Muscle of arm (tissue), 12 donors: ENCODE data around the gene CBR3. TPM values are rescaled to one million over a fixed set of nuclear protein-coding genes. Genes with fewer than 3 reads are reported as not detected.

Experiments
- DNase-seq: peaks from one replicate; pipeline ENCODE4 v3.0.0-alpha.2; 2013
- polyA plus RNA-seq, 12 donors: library from polyadenylated mRNA; unstranded; fragments of 120-200 nt; gene quantifications; one replicate each; pipeline ENCODE4 v1.2.1, GENCODE V29; 2013; ENCODE audit not compliant: insufficient read length in 12 of 12

CBR3 gene
- polyA plus RNA-seq, 12 donors, result 2.0 to 3.6 (median 2.5) TPM; not detected in 2

- DNase-seq, result no peak
Measured at GRCh38 chr21:36178349-36178748, 43.5 kb downstream of the CBR3 start.

- DNase-seq, result no peak
Measured at GRCh38 chr21:36179145-36179544, 44.3 kb downstream of the CBR3 start.

- no peak for DNase-seq
Measured at GRCh38 chr21:36180963-36181362, 46.1 kb downstream of the CBR3 start.

GRCh38 chr21:36183144-36183795 is 48.4 kb downstream of the CBR3 start:
- DNase-seq, result no peak

GRCh38 chr21:36184545-36184944 is 49.7 kb downstream of the CBR3 start:
- no peak for DNase-seq

GRCh38 chr21:36185523-36185922 is 50.6 kb downstream of the CBR3 start:
- DNase-seq, result no peak

- DNase-seq, result no peak
Measured at GRCh38 chr21:36186081-36186480, 51.2 kb downstream of the CBR3 start.

GRCh38 chr21:36186506-36187399 is 51.9 kb downstream of the CBR3 start:
- no peak for DNase-seq

GRCh38 chr21:36188081-36188681 is 53.3 kb downstream of the CBR3 start:
- DNase-seq, result no peak

- DNase-seq, result no peak
Measured at GRCh38 chr21:36188937-36189336, 54.1 kb downstream of the CBR3 start.

GRCh38 chr21:36190736-36191135 is 55.9 kb downstream of the CBR3 start:
- no peak for DNase-seq

- DNase-seq, result no peak
Measured at GRCh38 chr21:36193200-36193599, 58.3 kb downstream of the CBR3 start.

GRCh38 chr21:36194024-36194423 is 59.1 kb downstream of the CBR3 start:
- DNase-seq, result no peak

GRCh38 chr21:36195613-36196012 is 60.7 kb downstream of the CBR3 start:
- no peak for DNase-seq

Other genes with a start within 250 kb of the CBR3 start
- gene SETD4, start 74.6 kb upstream of the CBR3 start, polyA plus RNA-seq, result 10 to 100 TPM in 11 of 12 donors, not detected in 1; 14.9 to 28.7 (median 18.5) TPM
- 10 to 100 TPM in 11 of 12 donors, not detected in 1; 11.4 to 24.2 (median 20.7) TPM for gene CBR1, start 65.1 kb upstream of the CBR3 start, polyA plus RNA-seq
- 10 to 100 TPM in 1 of 12 donors, 1 to 10 TPM in 10, not detected in 1; 5.5 to 23.8 (median 6.6) TPM for gene DOP1B, start 21.7 kb downstream of the CBR3 start, polyA plus RNA-seq
- 10 to 100 TPM in 11 of 12 donors, not detected in 1; 37.0 to 60.5 (median 49.1) TPM for gene MORC3, start 185.1 kb downstream of the CBR3 start, polyA plus RNA-seq